SK-N-SH (cell line): ENCODE data around the gene FTCD.

ENCODE experiments used
- ELF1 ChIP-seq: IDR thresholded peaks from 2 replicates; pipeline ENCODE4 v1.4.0; 2012
- EP300 ChIP-seq, 2 experiments: IDR thresholded peaks; 2 replicates each; pipeline versions ENCODE4 v1.4.0 to v1.6.1; 2012; ENCODE audit warnings: borderline replicate concordance in 1 of 2, low read depth in 1 of 2, low read length in 1 of 2
- EZH2phosphoT487 ChIP-seq: fragments of 200-600 bp; sonication (generic); IDR thresholded peaks from 2 replicates; pipeline ENCODE4 v1.6.1; 2017; ENCODE audit warnings: low read depth, mixed run types, mild to moderate bottlenecking, antibody characterized with exemption, moderate library complexity, borderline replicate concordance
- FOSL2 ChIP-seq: IDR thresholded peaks from 2 replicates; pipeline ENCODE4 v1.4.0; 2012; ENCODE audit warnings: low read depth, mild to moderate bottlenecking, moderate library complexity, borderline replicate concordance
- MXI1 ChIP-seq: IDR thresholded peaks from 2 replicates; pipeline ENCODE4 v1.6.1; 2012; ENCODE audit warnings: mild to moderate bottlenecking, low read depth, low read length, improper control_type of control experiment
- NRF1 ChIP-seq: IDR thresholded peaks from 2 replicates; pipeline ENCODE4 v1.6.1; 2012; ENCODE audit warnings: low read depth, mild to moderate bottlenecking, low read length
- RFX5 ChIP-seq: IDR thresholded peaks from 2 replicates; pipeline ENCODE4 v1.6.1; 2012; ENCODE audit warnings: mild to moderate bottlenecking, improper control_type of control experiment, low read length
- SIN3A ChIP-seq: IDR thresholded peaks from 2 replicates; pipeline ENCODE4 v1.6.1; 2012; ENCODE audit warnings: low read depth, mild to moderate bottlenecking, low read length, moderate library complexity, borderline replicate concordance
- YY1 ChIP-seq: IDR thresholded peaks from 2 replicates; pipeline ENCODE4 v1.4.0; 2012; ENCODE audit warnings: low read depth, mild to moderate bottlenecking
- TF ChIP-seq, protein P1 (sequence below): fragments of 200-600 bp; sonication (generic); IDR thresholded peaks from 2 replicates; pipeline ENCODE4 v1.6.1; 2017; ENCODE audit warnings: antibody characterized with exemption, mild to moderate bottlenecking, moderate library complexity
- TF ChIP-seq, protein P2 (sequence below): IDR thresholded peaks from 2 replicates; pipeline ENCODE4 v1.4.0; 2012; ENCODE audit warnings: low read depth, borderline replicate concordance
- TF ChIP-seq, protein P3 (sequence below): fragments of 150-350 bp; IDR thresholded peaks from 2 replicates; pipeline ENCODE4 v1.6.1; 2017; ENCODE audit warnings: antibody characterized with exemption, low read length, low read depth, borderline replicate concordance
- TF ChIP-seq, protein P4 (sequence below): IDR thresholded peaks from 2 replicates; pipeline ENCODE4 v1.4.0; 2012; ENCODE audit warnings: low read depth

DNA sequence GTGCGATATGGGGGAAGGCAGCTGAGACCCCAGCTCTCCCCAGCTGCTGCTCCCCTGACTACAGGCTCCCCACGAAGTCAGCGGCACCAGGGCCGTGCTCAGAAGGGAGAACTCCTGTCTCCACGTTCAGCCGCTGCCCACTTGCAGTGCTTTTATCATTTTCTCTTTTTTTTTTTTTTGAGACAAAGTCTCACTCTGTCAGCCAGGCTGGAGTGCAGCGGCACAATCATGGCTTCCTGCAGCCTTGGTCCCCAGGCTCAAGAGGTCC lies 933 bp upstream of the FTCD start:
- TF ChIP-seq, protein P1, sequence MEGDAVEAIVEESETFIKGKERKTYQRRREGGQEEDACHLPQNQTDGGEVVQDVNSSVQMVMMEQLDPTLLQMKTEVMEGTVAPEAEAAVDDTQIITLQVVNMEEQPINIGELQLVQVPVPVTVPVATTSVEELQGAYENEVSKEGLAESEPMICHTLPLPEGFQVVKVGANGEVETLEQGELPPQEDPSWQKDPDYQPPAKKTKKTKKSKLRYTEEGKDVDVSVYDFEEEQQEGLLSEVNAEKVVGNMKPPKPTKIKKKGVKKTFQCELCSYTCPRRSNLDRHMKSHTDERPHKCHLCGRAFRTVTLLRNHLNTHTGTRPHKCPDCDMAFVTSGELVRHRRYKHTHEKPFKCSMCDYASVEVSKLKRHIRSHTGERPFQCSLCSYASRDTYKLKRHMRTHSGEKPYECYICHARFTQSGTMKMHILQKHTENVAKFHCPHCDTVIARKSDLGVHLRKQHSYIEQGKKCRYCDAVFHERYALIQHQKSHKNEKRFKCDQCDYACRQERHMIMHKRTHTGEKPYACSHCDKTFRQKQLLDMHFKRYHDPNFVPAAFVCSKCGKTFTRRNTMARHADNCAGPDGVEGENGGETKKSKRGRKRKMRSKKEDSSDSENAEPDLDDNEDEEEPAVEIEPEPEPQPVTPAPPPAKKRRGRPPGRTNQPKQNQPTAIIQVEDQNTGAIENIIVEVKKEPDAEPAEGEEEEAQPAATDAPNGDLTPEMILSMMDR, result no peak
- TF ChIP-seq ELF1 (no peak), NRF1 (no peak), RFX5 (no peak), MXI1 (no peak), EP300 (IDR thresholded peaks at IDR 0.05; ENCODE audit: borderline replicate concordance in 1 of 2, low read depth in 1 of 2, low read length in 1 of 2) (no peak), YY1 (no peak), SIN3A (no peak), FOSL2 (no peak), EZH2phosphoT487 (no peak)
- TF ChIP-seq, protein P2, sequence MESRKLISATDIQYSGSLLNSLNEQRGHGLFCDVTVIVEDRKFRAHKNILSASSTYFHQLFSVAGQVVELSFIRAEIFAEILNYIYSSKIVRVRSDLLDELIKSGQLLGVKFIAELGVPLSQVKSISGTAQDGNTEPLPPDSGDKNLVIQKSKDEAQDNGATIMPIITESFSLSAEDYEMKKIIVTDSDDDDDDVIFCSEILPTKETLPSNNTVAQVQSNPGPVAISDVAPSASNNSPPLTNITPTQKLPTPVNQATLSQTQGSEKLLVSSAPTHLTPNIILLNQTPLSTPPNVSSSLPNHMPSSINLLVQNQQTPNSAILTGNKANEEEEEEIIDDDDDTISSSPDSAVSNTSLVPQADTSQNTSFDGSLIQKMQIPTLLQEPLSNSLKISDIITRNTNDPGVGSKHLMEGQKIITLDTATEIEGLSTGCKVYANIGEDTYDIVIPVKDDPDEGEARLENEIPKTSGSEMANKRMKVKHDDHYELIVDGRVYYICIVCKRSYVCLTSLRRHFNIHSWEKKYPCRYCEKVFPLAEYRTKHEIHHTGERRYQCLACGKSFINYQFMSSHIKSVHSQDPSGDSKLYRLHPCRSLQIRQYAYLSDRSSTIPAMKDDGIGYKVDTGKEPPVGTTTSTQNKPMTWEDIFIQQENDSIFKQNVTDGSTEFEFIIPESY, result no peak
- TF ChIP-seq, protein P3, sequence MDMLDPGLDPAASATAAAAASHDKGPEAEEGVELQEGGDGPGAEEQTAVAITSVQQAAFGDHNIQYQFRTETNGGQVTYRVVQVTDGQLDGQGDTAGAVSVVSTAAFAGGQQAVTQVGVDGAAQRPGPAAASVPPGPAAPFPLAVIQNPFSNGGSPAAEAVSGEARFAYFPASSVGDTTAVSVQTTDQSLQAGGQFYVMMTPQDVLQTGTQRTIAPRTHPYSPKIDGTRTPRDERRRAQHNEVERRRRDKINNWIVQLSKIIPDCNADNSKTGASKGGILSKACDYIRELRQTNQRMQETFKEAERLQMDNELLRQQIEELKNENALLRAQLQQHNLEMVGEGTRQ, result no peak
- TF ChIP-seq, protein P4, sequence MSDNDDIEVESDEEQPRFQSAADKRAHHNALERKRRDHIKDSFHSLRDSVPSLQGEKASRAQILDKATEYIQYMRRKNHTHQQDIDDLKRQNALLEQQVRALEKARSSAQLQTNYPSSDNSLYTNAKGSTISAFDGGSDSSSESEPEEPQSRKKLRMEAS, result no peak
